Dedifferentiated amniotic fluid mesenchymal stem cell (primary cell): ENCODE measurements around the gene APEH.
"Not testable (repeated sequence)": the region's sequence is repeated elsewhere in the genome, so short reads cannot be mapped to it uniquely, and the experiment has no call there.

Source experiments
- DNase-seq: peaks from one replicate; pipeline ENCODE4 v3.0.0-alpha.2; 2016; ENCODE audit errors: extremely low spot score

The APEH gene

GRCh38 chr3:49668861-49669260 lies 5.3 kb upstream of the APEH start:
- no peak for DNase-seq

DNA sequence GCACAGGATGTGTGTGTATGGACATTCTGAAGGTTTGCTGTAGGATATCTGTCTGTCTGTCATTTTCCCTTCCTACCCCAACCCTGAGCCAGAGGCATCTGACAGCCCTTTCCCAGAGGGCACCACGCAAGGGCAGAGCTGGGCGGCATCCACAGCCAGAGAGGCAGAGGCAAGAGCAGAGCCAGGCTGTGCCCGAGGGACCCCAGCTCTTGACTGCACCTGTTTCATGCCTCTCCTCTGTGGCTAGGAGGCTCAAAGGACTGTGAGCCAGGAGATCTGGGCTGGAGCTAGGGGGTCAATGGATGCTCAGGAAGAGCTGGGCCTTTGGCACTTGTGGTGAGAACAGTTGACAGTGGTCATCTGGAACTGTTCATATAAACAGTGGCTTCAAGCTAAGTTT lies 4.8 kb upstream of the APEH start:
- no peak for DNase-seq

DNA sequence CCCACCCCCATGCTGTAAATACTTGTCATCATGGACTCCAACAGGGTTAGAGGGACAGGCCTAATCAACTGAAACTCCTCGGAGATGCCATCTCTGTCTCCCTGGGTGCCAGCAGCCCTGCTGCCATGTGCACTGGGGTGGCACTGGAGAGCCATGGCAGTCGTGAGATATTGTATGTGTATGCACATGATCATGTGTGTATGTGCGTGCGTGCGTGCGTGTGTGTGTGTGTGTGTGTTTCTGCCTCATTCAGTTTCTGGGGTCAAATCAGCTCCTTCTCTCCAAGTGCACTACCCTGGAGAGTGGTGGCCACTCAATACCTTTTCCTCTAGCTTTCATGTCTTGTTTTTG lies 3.2 kb upstream of the APEH start:
- DNase-seq: no peak

GRCh38 chr3:49671291-49672288 lies 2.6 kb upstream of the APEH start:
- DNase-seq: peak; percentile 45

DNA sequence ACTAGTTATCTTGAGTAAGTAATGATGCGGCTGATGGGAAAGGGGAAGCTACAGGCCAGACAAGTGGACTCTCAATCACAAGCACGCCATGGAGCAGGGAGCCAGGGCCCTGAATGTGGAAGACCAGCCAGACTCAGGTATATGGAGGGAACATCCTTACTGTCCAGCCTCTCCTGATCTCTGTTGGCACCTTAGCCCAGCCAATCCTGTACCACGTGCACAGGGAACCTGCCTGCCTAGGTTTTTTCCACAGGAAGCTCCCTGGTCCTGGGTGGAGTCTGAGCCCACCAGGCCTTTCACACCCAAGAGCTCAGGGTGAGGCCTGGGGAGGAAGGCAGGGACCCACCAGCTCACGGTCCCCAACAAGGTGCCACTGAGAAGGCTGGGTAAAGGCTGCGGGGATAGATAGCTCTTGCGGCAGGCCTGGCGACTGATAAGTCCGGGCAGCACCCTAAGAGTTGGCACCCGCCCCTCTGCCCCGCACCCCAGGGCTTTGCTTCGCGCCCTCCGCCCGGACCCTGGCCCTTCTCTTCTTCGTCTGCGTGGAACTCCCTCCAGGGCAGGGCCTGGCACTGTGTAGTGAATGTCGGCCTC lies 933 bp upstream of the APEH start:
- DNase-seq: no peak

DNA sequence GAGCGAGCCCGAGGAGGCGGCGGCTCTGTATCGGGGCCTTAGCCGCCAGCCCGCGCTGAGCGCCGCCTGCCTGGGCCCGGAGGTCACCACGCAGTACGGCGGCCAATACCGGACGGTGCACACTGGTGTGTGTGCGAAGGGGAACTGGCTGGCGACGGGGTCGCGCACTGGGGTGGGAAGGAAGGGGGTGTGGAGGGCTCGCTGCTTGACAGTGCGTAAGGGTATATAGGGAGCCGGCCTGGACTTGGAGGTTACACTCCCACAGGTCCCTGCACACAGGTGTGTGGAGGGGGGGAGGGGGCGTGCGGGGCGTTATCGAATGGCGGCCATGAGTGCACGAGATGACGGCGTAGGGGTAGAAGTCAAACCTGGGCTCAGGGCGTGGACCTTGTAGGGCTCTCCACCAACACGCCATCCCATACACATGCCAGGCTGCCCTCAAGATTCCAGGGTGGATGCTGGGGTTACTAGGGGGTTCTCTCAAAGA lies 389 bp downstream of the APEH start:
- DNase-seq: no peak

DNA sequence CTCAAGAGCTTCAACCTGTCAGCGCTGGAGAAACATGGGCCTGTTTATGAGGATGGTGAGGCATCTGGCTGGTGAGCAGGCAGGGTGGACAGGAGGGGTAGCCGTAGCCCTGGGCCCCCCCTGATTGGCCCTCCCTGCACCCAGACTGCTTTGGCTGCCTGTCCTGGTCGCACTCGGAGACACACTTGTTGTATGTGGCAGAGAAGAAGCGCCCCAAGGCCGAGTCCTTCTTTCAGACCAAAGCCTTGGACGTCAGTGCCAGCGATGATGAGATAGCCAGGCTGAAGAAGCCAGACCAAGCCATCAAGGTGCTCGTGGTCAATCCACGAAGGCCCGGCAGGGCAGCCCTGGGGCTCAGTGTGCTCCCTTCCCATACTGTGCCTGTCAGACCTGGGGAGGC lies 1.8 kb downstream of the APEH start:
- DNase-seq: no peak

GRCh38 chr3:49680493-49681231 lies 6.5 kb downstream of the APEH start:
- DNase-seq: no peak

GRCh38 chr3:49681232-49681522 lies 7.0 kb downstream of the APEH start:
- DNase-seq: no peak

- DNase-seq: no peak
Measured at GRCh38 chr3:49681543-49681942, 7.4 kb downstream of the APEH start.

GRCh38 chr3:49683162-49683561 lies 9.0 kb downstream of the APEH start:
- DNase-seq: no peak

DNA sequence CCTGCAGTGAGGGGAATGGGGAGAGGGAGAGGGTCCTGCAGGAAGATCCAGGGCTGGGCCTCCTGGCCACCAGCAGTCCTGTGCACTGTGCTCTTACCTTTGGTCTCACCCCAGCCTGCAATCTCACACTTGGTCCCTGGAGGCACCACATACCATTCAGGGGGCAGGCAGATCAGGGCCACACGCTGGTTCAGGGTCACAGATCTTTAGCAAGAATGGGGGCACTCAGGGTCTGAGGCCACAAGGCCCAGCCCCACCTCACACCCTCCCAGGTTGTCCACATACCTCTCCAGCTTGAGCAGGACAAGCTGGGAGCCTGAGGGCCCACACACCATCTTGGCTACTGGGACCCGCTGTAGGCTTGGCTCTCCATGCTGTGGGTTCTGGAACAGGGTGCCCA lies 10.3 kb downstream of the APEH start:
- DNase-seq: not testable (repeated sequence)

DNA sequence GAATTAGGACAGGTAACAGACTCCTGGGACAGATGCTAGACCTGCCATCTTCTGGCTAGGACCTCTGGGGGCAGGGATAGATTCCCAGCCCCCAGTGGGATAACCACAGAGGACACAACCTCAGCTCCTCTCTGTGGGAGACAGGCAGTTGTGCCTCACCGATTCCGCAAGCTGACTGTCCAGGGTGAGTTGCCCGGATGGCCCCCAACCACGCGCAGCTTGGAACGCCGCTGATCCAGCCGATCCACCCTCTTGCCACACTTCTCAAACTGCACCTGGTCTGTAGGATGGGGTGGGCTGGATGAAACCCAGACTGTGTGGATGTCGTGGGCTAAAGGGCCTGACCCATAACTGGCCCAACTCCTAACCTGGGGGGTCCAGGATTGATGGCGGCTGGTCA lies 11.0 kb downstream of the APEH start:
- DNase-seq: not testable (repeated sequence)

DNA sequence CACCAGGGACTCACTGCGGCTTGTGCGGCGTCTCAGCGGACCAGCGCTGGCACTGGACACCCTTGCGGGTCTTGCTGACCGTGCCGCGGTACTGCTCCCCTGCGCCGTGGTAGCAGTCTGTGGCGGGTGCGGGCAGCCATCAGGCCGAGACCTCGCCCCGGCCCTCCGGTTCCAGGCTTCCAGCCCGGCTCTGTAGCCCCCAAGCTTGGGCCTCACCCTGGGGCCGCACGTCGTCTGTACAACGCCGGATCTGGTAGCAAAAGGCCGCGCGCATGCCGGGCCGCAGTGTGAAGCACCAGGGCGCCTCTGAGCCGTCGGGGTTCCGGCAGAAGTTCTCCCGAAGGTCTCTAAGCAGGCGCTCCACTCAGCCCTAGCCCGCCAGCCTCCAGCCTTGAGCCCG lies 11.7 kb downstream of the APEH start:
- DNase-seq: not testable (repeated sequence)

- not testable (repeated sequence) for DNase-seq
Measured at GRCh38 chr3:49686346-49686745, 12.2 kb downstream of the APEH start.

- DNase-seq: not testable (repeated sequence)
Measured at GRCh38 chr3:49686769-49687423, 12.7 kb downstream of the APEH start.

- DNase-seq: not testable (repeated sequence)
Measured at GRCh38 chr3:49687424-49687795, 13.3 kb downstream of the APEH start.

GRCh38 chr3:49688338-49689045 lies 14.3 kb downstream of the APEH start:
- not testable (repeated sequence) for DNase-seq

GRCh38 chr3:49689046-49689907 lies 15.1 kb downstream of the APEH start, which contains the start of the genes MST1 and RNF123:
Gene MST1, minus strand, starts transcription at chr3:49689474. Its CDS starts 783 bp downstream, at chr3:49688691.
Gene RNF123, plus strand, starts transcription at chr3:49689557. Its CDS starts 1,609 bp downstream, at chr3:49691166.
- DNase-seq: peak; percentile 70
